ENCODE data around the gene FRMD8.
"Not testable (repeated sequence)": the region's sequence is repeated elsewhere in the genome, so short reads cannot be mapped to it uniquely, and the experiment has no call there.

FRMD8 gene

GRCh38 chr11:65437436-65438227 lies 51.2 kb downstream of the FRMD8 start:
- DNase-seq = no peak

- peak; percentile 4 for DNase-seq
Measured at GRCh38 chr11:65438257-65439151, 52.1 kb downstream of the FRMD8 start.

- DNase-seq = peak; percentile 27
Measured at GRCh38 chr11:65439331-65440181, 53.1 kb downstream of the FRMD8 start.

- DNase-seq = no peak
Measured at GRCh38 chr11:65440831-65441499, 54.5 kb downstream of the FRMD8 start.

- DNase-seq = peak; percentile 70
Measured at GRCh38 chr11:65442842-65443331, 56.5 kb downstream of the FRMD8 start.

GRCh38 chr11:65444314-65445051 lies 58.0 kb downstream of the FRMD8 start:
- no peak for DNase-seq

GRCh38 chr11:65445101-65445603 lies 58.7 kb downstream of the FRMD8 start:
- DNase-seq = no peak

GRCh38 chr11:65445604-65446445 lies 59.4 kb downstream of the FRMD8 start:
- DNase-seq = no peak

GRCh38 chr11:65446446-65447277 lies 60.2 kb downstream of the FRMD8 start:
- no peak for DNase-seq

- DNase-seq = no peak
Measured at GRCh38 chr11:65448074-65448417, 61.6 kb downstream of the FRMD8 start.

- no peak for DNase-seq
Measured at GRCh38 chr11:65448418-65449105, 62.1 kb downstream of the FRMD8 start.

GRCh38 chr11:65451301-65451700 lies 64.9 kb downstream of the FRMD8 start:
- DNase-seq = not testable (repeated sequence)

GRCh38 chr11:65452259-65452658 lies 65.8 kb downstream of the FRMD8 start:
- not testable (repeated sequence) for DNase-seq

- DNase-seq = no peak
Measured at GRCh38 chr11:65452806-65453490, 66.5 kb downstream of the FRMD8 start.

- DNase-seq = no peak
Measured at GRCh38 chr11:65454311-65454695, 67.9 kb downstream of the FRMD8 start.

- DNase-seq = peak; percentile 81
Measured at GRCh38 chr11:65454696-65455456, 68.4 kb downstream of the FRMD8 start.

GRCh38 chr11:65456418-65456817 lies 70.0 kb downstream of the FRMD8 start:
- DNase-seq = no peak
